Dendritic cell treated with granulocyte-macrophage colony-stimulating factor and Interleukin-4, amounts not matched to agents 40 ng/mL and 50 ng/mL, for 4 days (primary cell): Measurements from ENCODE around the gene RAPH1.

Source experiments
- H3K27ac Mint-ChIP-seq: one replicate; pipeline ENCODE4 v1.8.0; 2022; ENCODE audit warnings: mild to moderate bottlenecking, mixed read lengths
- H3K27me3 Mint-ChIP-seq: one replicate; pipeline ENCODE4 v1.8.0; 2022; ENCODE audit warnings: mild to moderate bottlenecking, mixed read lengths
- H3K36me3 Mint-ChIP-seq: one replicate; pipeline ENCODE4 v1.8.0; 2022; ENCODE audit warnings: low read depth, mixed read lengths
- H3K4me1 Mint-ChIP-seq: one replicate; pipeline ENCODE4 v1.8.0; 2022; ENCODE audit warnings: low read depth, mixed read lengths
- H3K4me3 Mint-ChIP-seq: one replicate; pipeline ENCODE4 v1.8.0; 2022; ENCODE audit warnings: mild to moderate bottlenecking, moderate library complexity, mixed read lengths
- H3K9me3 Mint-ChIP-seq: one replicate; pipeline ENCODE4 v1.8.0; 2022; ENCODE audit warnings: mixed read lengths
- intact Hi-C: fragments of 100-400 bp; cut with micrococcal nuclease; formaldehyde crosslinking; loops from one replicate; pipeline ENCODE4 v1.15.0; 2022

RAPH1 gene

DNA sequence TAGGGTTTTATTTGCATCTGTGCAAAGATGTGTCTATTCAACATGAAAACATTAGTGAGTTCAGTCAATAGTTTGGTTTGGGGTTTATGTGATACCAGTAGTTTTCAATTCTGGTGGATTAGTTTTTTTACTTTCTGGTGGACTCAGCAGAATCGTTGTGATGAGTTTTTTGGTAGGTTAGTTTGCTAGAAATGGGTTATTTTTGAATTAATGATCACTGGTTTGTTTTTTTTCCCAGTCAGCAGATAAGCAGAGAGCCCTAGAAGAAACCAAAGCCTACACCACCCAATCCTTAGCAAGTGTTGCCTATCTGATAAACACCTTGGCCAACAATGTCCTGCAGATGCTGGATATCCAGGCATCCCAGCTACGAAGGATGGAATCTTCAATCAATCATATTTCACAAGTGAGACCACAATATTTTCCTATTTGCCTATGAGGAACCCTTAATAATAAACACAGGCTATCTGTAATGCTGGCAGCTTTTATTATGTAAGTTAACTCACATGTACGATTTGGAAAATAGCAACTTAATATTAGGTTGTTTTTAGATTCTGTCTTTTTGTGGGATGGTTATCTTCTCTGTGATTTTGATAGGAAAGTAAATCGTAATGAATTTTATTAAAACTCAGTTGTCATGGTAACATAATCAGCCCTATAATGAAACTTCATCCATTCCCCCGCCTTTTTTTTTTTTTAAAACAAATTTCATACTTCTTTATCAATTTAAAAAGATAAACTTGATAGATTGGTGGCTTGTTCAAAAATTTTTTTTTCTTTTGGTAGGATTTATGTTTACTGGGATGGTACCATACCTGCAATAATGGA is 168.2 kb downstream of the RAPH1 start:
- no peaks in the 10 kb centered on the region for H3K9me3 Mint-ChIP-seq
- H3K4me3 Mint-ChIP-seq = no peak overlapping the region
- H3K36me3 Mint-ChIP-seq = no peaks in the 10 kb centered on the region
- intact Hi-C loops = no loop called here
- H3K27me3 Mint-ChIP-seq = no peaks in the 10 kb centered on the region
- no peaks in the 10 kb centered on the region for H3K4me1 Mint-ChIP-seq
- no peak overlapping the region for H3K27ac Mint-ChIP-seq

DNA sequence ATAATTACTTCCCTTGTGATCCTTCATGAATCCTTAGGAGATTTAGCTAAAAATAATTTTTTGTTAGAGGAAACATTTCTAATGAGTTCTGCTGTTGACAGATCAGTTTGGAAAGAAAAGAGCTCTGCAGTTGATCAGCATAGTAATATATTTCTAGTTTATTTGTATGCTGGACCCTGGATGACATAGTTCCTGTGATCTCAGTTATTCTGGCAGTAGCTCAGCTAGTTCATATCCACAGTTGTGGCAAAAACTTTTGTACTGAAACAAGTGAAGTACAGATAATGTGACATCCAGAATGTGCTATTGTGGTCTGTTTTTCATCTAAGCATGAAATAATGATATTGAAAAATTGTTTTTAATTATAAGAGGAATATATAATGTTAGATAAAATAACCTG is 173.2 kb downstream of the RAPH1 start:
- no peaks in the 10 kb centered on the region for H3K27me3 Mint-ChIP-seq
- no peak overlapping the region for H3K4me3 Mint-ChIP-seq
- intact Hi-C loops = no loop called here
- no peak overlapping the region for H3K27ac Mint-ChIP-seq
- H3K36me3 Mint-ChIP-seq = peaks cover 6% of the 10 kb centered on the region
- H3K9me3 Mint-ChIP-seq = no peaks in the 10 kb centered on the region
- peaks cover 13% of the 10 kb centered on the region for H3K4me1 Mint-ChIP-seq

DNA sequence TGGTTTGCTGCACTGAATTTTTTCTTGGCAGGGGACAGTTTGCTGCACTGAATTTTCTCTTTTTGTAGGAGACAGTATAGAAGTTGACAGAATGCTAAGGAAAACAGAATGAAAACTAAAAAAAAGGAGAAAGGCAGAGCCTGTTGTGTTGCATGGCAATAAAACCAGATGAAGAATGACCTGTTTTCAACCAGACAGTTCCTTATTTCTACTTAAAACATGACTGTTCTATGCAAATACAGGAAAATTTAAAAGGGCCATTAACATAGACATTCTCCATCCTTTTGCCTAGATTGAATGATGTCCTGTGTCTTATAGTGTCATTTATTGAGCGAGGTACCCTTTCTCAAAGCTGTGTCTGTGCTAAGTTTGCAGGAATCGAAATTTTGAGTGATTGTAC is 173.6 kb downstream of the RAPH1 start:
- intact Hi-C loops = no loop called here
- Mint-ChIP-seq H3K27ac (no peak overlapping the region), H3K36me3 (peaks cover 6% of the 10 kb centered on the region)

DNA sequence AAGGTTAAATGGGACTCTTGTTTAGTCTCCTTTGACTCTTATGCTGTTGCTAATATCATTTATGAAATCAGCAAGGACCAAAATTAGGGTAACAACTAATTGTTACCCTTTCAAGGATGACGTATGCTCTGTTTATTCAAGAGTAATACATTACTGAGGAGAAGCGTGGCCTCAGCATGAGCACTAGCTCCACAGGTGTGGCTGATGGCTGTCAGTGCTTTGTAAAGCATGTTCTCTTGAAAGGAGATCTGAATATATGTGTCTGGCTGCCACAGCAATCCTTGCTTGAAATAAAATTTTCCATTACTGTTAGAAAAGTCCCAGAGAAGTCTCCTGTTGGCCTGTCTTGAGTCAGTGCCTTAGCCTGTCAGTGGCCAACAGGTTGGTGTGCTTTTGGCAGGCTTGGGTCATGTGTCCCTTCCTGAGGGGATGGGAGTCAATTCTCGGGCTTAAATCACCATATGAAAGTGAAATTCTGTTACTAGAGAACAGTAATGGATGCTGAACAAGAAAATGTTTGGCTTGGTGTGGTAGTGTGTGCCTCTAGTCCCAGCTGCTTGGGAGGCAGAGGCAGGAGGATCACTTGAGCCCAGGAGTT is 174.2 kb downstream of the RAPH1 start:
- H3K27me3 Mint-ChIP-seq = no peaks in the 10 kb centered on the region
- intact Hi-C loops = no loop called here
- no peak overlapping the region for H3K4me3 Mint-ChIP-seq
- H3K27ac Mint-ChIP-seq = no peak overlapping the region
- no peaks in the 10 kb centered on the region for H3K9me3 Mint-ChIP-seq
- peaks cover 13% of the 10 kb centered on the region for H3K4me1 Mint-ChIP-seq
- peaks cover 6% of the 10 kb centered on the region for H3K36me3 Mint-ChIP-seq

More for the DNA sequence above, 173.6 kb downstream of the RAPH1 start:
- Mint-ChIP-seq H3K4me1 (peaks cover 13% of the 10 kb centered on the region), H3K27me3 (no peaks in the 10 kb centered on the region), H3K9me3 (no peaks in the 10 kb centered on the region), H3K4me3 (no peak overlapping the region)

DNA sequence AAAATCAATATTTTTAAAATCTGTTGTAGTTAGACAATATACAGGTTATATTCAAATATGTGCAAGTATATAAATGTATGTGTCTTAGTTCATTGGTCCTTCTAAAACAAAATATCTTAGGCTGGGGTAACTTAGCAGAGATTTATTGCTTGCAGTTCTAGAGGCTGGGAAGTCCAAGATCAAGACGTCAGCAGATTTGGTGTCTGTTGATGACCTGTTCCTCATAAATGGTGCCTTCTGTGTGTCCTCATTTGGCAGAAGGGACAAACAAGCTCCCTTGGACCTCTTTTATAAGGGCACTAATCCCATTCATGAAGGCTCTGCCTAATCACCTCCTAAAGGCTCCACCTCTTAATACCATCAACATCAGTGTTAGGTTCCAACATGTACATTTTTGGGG is 175.7 kb downstream of the RAPH1 start:
- peaks cover 13% of the 10 kb centered on the region for H3K4me1 Mint-ChIP-seq
- intact Hi-C loops = no loop called here
- no peaks in the 10 kb centered on the region for H3K9me3 Mint-ChIP-seq
- H3K4me3 Mint-ChIP-seq = no peak overlapping the region
- no peak overlapping the region for H3K27ac Mint-ChIP-seq
- H3K27me3 Mint-ChIP-seq = no peaks in the 10 kb centered on the region
- H3K36me3 Mint-ChIP-seq = peaks cover 6% of the 10 kb centered on the region

DNA sequence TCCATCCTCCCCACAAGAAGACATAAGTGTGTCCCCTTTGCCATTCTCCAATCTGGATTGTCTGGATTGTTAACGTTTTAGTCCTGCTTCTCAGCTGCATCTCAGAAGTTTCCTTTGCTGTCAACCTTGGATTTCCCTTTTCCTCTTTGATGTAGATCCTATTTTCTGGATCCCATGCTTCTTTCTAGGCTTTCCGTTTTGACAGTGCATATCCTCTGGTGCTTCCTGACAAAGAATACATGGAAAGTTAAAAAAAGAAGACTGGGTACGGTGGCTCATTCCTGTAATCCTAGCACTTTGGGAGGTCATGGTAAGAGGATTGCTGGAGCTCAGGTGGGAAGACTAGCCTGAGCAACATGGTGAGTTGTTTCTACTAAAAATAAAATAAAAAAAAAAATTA is 180.1 kb downstream of the RAPH1 start:
- H3K4me3 Mint-ChIP-seq = no peak overlapping the region
- H3K4me1 Mint-ChIP-seq = no peaks in the 10 kb centered on the region
- no peaks in the 10 kb centered on the region for H3K9me3 Mint-ChIP-seq
- H3K36me3 Mint-ChIP-seq = peaks cover 12% of the 10 kb centered on the region
- intact Hi-C loops = no loop called here
- no peak overlapping the region for H3K27ac Mint-ChIP-seq
- H3K27me3 Mint-ChIP-seq = no peaks in the 10 kb centered on the region

DNA sequence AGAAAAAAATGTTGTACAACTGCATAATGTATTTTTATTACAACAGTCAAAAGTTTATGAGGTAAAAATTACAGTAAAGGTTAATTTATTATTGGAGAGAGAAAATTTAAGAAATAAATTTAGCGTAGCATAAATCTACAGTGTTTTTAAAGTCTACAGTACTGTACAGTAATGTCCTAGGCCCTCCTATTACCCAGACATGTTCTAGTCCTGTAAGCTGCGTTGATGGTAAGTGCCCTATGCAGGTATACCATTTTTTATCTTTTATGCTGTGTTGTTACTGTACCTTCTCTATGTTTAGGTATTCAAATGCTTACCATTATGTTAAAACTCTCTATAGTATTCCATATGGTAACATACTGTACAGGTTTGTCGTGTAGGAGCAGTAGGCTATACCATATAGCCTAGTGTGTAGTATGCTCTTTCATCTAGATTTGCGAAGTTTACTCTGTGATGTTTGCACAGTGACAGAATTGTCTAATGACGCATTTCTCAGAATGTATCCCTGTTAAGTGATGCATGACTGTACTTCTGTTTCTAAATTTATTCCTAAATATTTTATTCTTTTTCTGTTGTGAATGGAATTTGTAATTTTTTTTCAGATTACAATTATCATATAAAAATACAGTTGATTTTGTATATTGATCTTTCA is 182.4 kb downstream of the RAPH1 start:
- H3K27ac Mint-ChIP-seq = no peak overlapping the region
- H3K4me3 Mint-ChIP-seq = no peak overlapping the region
- no peaks in the 10 kb centered on the region for H3K27me3 Mint-ChIP-seq
- H3K36me3 Mint-ChIP-seq = peaks cover 6% of the 10 kb centered on the region
- intact Hi-C loops = no loop called here
- no peaks in the 10 kb centered on the region for H3K9me3 Mint-ChIP-seq
- no peaks in the 10 kb centered on the region for H3K4me1 Mint-ChIP-seq

DNA sequence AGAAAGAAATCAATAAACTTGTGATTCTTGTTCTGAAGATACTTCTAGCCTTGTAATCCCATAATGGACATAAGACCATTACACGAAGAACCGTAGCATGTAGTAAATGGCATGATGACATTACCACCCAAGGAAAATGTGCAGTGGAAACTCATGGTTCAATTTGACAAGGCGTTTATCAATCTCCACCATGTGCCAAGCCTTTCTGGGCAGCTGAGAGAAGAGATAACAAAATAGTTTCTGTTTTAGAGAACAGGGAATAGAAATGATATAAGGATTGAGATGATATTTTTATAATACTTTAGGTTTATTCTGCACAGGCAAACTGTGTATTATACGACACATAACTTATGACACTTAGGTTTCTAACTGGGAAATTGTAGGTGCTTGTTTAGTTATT is 187.7 kb downstream of the RAPH1 start:
- Mint-ChIP-seq H3K27me3 (no peaks in the 10 kb centered on the region), H3K9me3 (no peaks in the 10 kb centered on the region), H3K4me3 (no peak overlapping the region), H3K27ac (no peak overlapping the region), H3K4me1 (no peaks in the 10 kb centered on the region), H3K36me3 (peaks cover 19% of the 10 kb centered on the region)
- intact Hi-C loops = no loop called here

DNA sequence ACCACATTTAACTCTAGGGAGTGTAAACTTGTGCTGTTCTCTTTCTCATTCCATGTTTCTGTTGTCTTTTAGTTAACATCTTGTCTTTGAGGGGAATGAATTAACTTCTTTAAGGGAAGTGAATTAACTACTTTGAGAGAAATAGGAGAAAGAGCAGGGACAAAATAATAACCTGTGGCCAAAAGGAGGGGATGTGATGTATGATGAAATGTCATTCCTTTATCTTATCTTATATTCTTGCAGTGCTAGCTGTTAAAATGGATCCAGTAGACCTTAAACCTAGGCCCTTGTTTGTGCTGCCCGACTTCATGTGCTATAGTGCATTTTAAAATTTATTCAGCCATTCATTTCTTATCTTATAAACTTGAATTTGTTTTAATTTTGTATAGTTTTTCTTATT is 188.5 kb downstream of the RAPH1 start:
- Mint-ChIP-seq H3K36me3 (peaks cover 16% of the 10 kb centered on the region), H3K9me3 (no peaks in the 10 kb centered on the region), H3K27me3 (no peaks in the 10 kb centered on the region), H3K4me1 (no peaks in the 10 kb centered on the region), H3K4me3 (no peak overlapping the region), H3K27ac (no peak overlapping the region)
- intact Hi-C loops = no loop called here

DNA sequence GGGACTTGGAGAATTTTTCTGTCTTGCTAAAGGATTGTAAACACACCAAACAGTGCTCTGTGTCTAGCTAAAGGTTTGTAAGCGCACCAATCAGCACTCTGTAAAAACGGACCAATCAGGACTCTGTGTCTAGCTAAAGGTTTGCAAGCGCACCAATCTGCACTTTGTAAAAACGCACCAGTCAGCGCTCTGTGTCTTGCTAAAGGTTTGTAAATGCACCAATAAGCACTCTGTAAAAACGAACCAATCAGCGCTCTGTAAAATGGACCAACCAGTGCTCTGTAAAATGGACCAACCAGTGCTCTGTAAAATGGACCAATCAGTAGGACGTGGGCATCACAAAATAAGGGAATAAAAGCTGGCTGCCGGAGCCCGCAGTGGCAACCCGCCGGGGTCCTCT is 190.4 kb downstream of the RAPH1 start:
- intact Hi-C loops = no loop called here
- Mint-ChIP-seq H3K9me3 (no peaks in the 10 kb centered on the region), H3K27ac (no peak overlapping the region), H3K4me3 (no peak overlapping the region), H3K36me3 (peaks cover 16% of the 10 kb centered on the region), H3K4me1 (peaks cover 6% of the 10 kb centered on the region), H3K27me3 (no peaks in the 10 kb centered on the region)
